Stimulated activated effector memory CD8-positive, alpha-beta T cell treated with anti-CD3 and anti-CD28 coated beads, Interleukin-12 subunit alpha, Interleukin-12 subunit beta, amount 100 ng/mL, for 72 hours (primary cell): Measurements from ENCODE around the gene TRABD.

Source experiments
- ATAC-seq: fragments of 150-1000 bp; cut with Tn5 transposase; 2 replicates; pipeline ENCODE4 v1.10.0; 2021
- DNase-seq, 2 donors: peaks; one replicate each; pipeline ENCODE4 v3.0.0; 2021 to 2022; ENCODE audit warnings: low spot score in 2 of 2
- H3K27ac Mint-ChIP-seq: one replicate; pipeline ENCODE4 v1.8.0; 2022; ENCODE audit warnings: mild to moderate bottlenecking, mixed read lengths
- H3K36me3 Mint-ChIP-seq: one replicate; pipeline ENCODE4 v1.8.0; 2022; ENCODE audit warnings: mild to moderate bottlenecking, mixed read lengths
- H3K4me1 Mint-ChIP-seq: one replicate; pipeline ENCODE4 v1.8.0; 2022; ENCODE audit warnings: mixed read lengths
- H3K4me3 Mint-ChIP-seq: one replicate; pipeline ENCODE4 v1.8.0; 2022; ENCODE audit warnings: mild to moderate bottlenecking, mixed read lengths
- H3K9me3 Mint-ChIP-seq: one replicate; pipeline ENCODE4 v1.8.0; 2022; ENCODE audit warnings: mixed read lengths

The TRABD gene

GRCh38 chr22:50243685-50244419 is 58.1 kb downstream of the TRABD start:
- H3K27ac Mint-ChIP-seq = peak overlapping the region; percentile 99
- H3K9me3 Mint-ChIP-seq = no peaks in the 10 kb centered on the region
- peaks cover 63% of the 10 kb centered on the region for H3K36me3 Mint-ChIP-seq
- peak overlapping the region; percentile 96 for H3K4me3 Mint-ChIP-seq
- H3K4me1 Mint-ChIP-seq = peaks cover 35% of the 10 kb centered on the region
- DNase-seq = no peak
- no peak for ATAC-seq

GRCh38 chr22:50244420-50245213 is 58.9 kb downstream of the TRABD start, which contains the start of gene TUBGCP6:
Gene TUBGCP6 (minus strand): TSS chr22:50245023. CDS start chr22:50244459, 564 bp downstream.
- Mint-ChIP-seq H3K36me3 (peaks cover 55% of the 10 kb centered on the region), H3K27ac (peak within 1 kb of the TSS; percentile 99), H3K4me1 (peaks cover 35% of the 10 kb centered on the region), H3K9me3 (no peaks in the 10 kb centered on the region), H3K4me3 (peak within 1 kb of the TSS; percentile 96)
- peak; percentile 92 to 95 for DNase-seq
- ATAC-seq = peak; percentile 93

GRCh38 chr22:50245214-50246072 is 59.7 kb downstream of the TRABD start:
- no peak for ATAC-seq
- H3K4me3 Mint-ChIP-seq = peak overlapping the region; percentile 96
- H3K9me3 Mint-ChIP-seq = no peaks in the 10 kb centered on the region
- H3K27ac Mint-ChIP-seq = peak overlapping the region; percentile 99
- no peak for DNase-seq
- peaks cover 51% of the 10 kb centered on the region for H3K36me3 Mint-ChIP-seq
- peaks cover 40% of the 10 kb centered on the region for H3K4me1 Mint-ChIP-seq

DNA sequence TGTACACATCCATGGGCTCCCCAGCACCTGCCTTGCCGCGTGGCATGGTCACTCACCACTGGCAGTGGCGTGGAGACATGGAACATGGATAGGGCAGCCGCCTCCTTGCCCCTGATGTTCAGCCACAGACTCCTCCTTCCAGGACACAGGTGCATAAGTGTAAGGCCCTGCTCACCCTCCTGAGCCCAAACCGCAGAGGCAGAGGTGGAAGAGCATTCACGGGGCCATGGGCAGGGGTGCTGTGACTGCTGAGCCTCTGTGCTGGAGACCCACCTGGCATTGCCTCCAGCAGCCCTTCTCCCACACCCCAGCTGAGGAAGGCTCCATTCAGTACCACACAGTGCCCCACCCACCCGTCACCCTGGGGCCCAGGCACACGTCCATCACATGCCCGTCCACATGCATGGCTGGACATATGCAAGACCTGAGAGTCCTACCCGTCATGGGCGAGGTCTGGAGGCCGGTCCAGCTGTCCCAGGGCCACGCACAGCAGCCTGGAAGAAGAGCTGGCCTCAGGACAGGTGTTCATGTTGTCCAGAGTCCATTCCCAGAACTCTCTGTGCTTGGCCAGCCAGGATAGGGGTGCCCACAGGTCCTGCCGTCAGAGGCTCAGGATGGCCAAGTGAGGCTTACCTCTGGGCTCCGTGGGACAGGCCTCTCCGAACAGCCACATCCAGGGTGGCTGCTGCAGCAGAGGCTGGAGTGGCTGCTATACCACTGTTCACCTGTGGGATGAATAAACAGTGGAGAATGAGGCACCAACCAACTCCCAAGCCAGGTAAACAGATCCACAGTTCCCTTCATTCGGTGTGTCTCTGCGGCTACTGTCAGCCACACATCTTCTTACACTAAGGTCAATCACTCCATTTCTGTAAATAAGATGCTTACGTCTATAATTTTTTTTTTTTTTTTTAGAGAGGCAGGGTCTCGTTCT is 60.8 kb downstream of the TRABD start:
- H3K4me1 Mint-ChIP-seq = peaks cover 35% of the 10 kb centered on the region
- ATAC-seq (no peak), DNase-seq (no peak)
- peak overlapping the region; percentile 96 for H3K4me3 Mint-ChIP-seq
- H3K27ac Mint-ChIP-seq = peak overlapping the region; percentile 87
- peaks cover 43% of the 10 kb centered on the region for H3K36me3 Mint-ChIP-seq
- no peaks in the 10 kb centered on the region for H3K9me3 Mint-ChIP-seq

- ATAC-seq = peak; percentile 17
- Mint-ChIP-seq H3K36me3 (peaks cover 43% of the 10 kb centered on the region), H3K27ac (peak overlapping the region; percentile 87), H3K4me1 (peaks cover 31% of the 10 kb centered on the region), H3K9me3 (no peaks in the 10 kb centered on the region), H3K4me3 (peak overlapping the region; percentile 96)
- peak in 1 of 2 donors; percentile 77 for DNase-seq
Observed at GRCh38 chr22:50247748-50248147, 62.0 kb downstream of the TRABD start.

- Mint-ChIP-seq H3K4me3 (peak overlapping the region; percentile 96), H3K27ac (peak overlapping the region; percentile 87), H3K4me1 (peaks cover 31% of the 10 kb centered on the region), H3K9me3 (no peaks in the 10 kb centered on the region), H3K36me3 (peaks cover 36% of the 10 kb centered on the region)
- DNase-seq = no peak
- ATAC-seq = no peak
Observed at GRCh38 chr22:50248196-50249081, 62.7 kb downstream of the TRABD start.
